PC-3 (cell line): Measurements from ENCODE around the gene AACS. TPM values are rescaled to one million over a fixed set of nuclear protein-coding genes. Genes with fewer than 3 reads are reported as not detected.

Experiments used
- ATAC-seq: fragments of 200-7000 bp; cut with Tn5 transposase; 2 replicates; pipeline ENCODE4 v1.9.1; 2020; ENCODE audit warnings: mild to moderate bottlenecking, moderate library complexity
- BruUV-seq: library from RNA; stranded (reverse); fragments of 400-500 nt; replicated peaks from 2 replicates; lab custom pipeline; 2021; lab: Mats Ljungman, UMichigan
- CTCF ChIA-PET: fragments of 300-600 bp; sonication (Branson Sonifier 250); formaldehyde crosslinking; loops from one replicate; lab custom pipeline; 2022; ENCODE audit warnings: antibody characterized with exemption; lab: Charles Lee
- POLR2A ChIA-PET: fragments of 300-600 bp; sonication (Branson Sonifier 250); formaldehyde crosslinking; loops from one replicate; lab custom pipeline; 2022; ENCODE audit warnings: antibody characterized with exemption; ENCODE audit not compliant: unreplicated experiment; lab: Charles Lee
- DNase-seq: peaks from one replicate; pipeline ENCODE4 v3.0.0-alpha.2; 2015
- H2AFZ ChIP-seq: fragments of 300-600 bp; sonication (generic); 2 replicates; pipeline ENCODE4 v1.6.0; 2016; ENCODE audit warnings: antibody characterized with exemption, low read length
- H3F3A ChIP-seq: fragments of 300-600 bp; sonication (generic); one replicate; pipeline ENCODE4 v1.6.0; 2017; ENCODE audit warnings: antibody characterized with exemption, low read length, control low read depth, mild to moderate bottlenecking; ENCODE audit not compliant: unreplicated experiment
- H3K27ac ChIP-seq: fragments of 300-600 bp; sonication (generic); 2 replicates; pipeline ENCODE4 v1.5.1; 2016; ENCODE audit warnings: mild to moderate bottlenecking, low read length
- H3K27me3 ChIP-seq: fragments of 300-600 bp; sonication (generic); 2 replicates; pipeline ENCODE4 v1.6.1; 2016; ENCODE audit warnings: low read length, mixed read lengths
- H3K36me3 ChIP-seq: fragments of 300-600 bp; sonication (generic); 2 replicates; pipeline ENCODE4 v1.6.1; 2016; ENCODE audit warnings: low read depth, mixed run types, low read length, mixed read lengths
- H3K4me1 ChIP-seq: fragments of 300-600 bp; sonication (generic); 2 replicates; pipeline ENCODE4 v1.5.1; 2016; ENCODE audit warnings: low read length; ENCODE audit not compliant: insufficient read depth
- H3K4me2 ChIP-seq: fragments of 300-600 bp; sonication (generic); 2 replicates; pipeline ENCODE4 v1.6.0; 2016; ENCODE audit warnings: low read length
- H3K4me3 ChIP-seq: fragments of 300-600 bp; sonication (generic); 2 replicates; pipeline ENCODE4 v1.5.1; 2016; ENCODE audit warnings: mild to moderate bottlenecking, low read length, mixed read lengths
- H3K79me2 ChIP-seq: fragments of 300-600 bp; sonication (generic); 2 replicates; pipeline ENCODE4 v1.6.1; 2017; ENCODE audit warnings: low read length, mixed read lengths
- H3K9ac ChIP-seq: fragments of 300-600 bp; sonication (generic); 2 replicates; pipeline ENCODE4 v1.6.0; 2016; ENCODE audit warnings: mild to moderate bottlenecking, low read length
- H3K9me2 ChIP-seq: fragments of 300-600 bp; sonication (generic); replicated peaks from 2 replicates; pipeline ENCODE4 v1.6.1; 2016; ENCODE audit warnings: mixed run types, low read length, mixed read lengths
- H3K9me3 ChIP-seq: fragments of 300-600 bp; sonication (generic); 2 replicates; pipeline ENCODE4 v1.6.1; 2016; ENCODE audit warnings: low read length, mixed read lengths
- H4K20me1 ChIP-seq: fragments of 300-600 bp; sonication (generic); 2 replicates; pipeline ENCODE4 v1.6.1; 2016; ENCODE audit warnings: low read length, mixed read lengths
- EZH2 ChIP-seq: fragments of 300-600 bp; sonication (generic); IDR thresholded peaks from one replicate; pipeline ENCODE4 v1.6.1; 2017; ENCODE audit warnings: antibody characterized with exemption, mild to moderate bottlenecking, low read length; ENCODE audit not compliant: unreplicated experiment
- EZH2phosphoT487 ChIP-seq: fragments of 300-600 bp; sonication (generic); IDR thresholded peaks from 2 replicates; pipeline ENCODE4 v1.6.1; 2018; ENCODE audit warnings: mild to moderate bottlenecking, antibody characterized with exemption, low read length, borderline replicate concordance
- intact Hi-C: fragments of 100-400 bp; cut with micrococcal nuclease; formaldehyde crosslinking; loops from 2 replicates; pipeline ENCODE4 v1.9.0; 2023
- total RNA-seq: library from RNA; depleted of rRNA; stranded (reverse); fragments of >200 nt; gene quantifications from 2 replicates; pipeline ENCODE4 v1.2.3, GENCODE V29; 2014
- TF ChIP-seq, protein P1 (sequence below): fragments of 300-600 bp; sonication (generic); conservative IDR thresholded peaks from 2 replicates; pipeline ENCODE4 v1.5.1; 2017; ENCODE audit warnings: antibody characterized with exemption, low read depth, mild to moderate bottlenecking, low read length

AACS gene
- total RNA-seq, 1 experiment from 2014 or later = 31.9 TPM

DNA sequence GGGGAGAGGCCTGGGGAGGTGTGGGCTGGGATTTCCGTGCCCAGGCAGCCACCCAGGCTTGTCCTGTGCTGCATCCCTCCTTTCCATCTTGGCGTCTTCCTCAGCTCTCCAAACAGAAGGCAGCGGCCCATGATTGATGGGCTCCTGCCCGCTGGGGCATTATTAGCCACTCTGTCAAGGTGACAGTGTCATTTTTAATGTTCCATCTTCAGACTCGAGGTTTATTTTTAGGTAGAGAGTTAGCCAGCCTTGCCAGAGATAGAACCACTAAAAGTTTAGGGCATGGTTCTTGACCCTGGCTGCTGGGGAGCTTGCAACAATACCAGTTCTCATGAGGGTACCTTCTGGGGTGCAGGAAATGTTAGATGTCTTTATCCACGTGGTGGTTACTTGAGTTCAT lies 90.1 kb downstream of the AACS start:
- no peaks in the 10 kb centered on the region for H3K27me3 ChIP-seq
- H4K20me1 ChIP-seq = no peaks in the 10 kb centered on the region
- no peaks in the 10 kb centered on the region for H3K36me3 ChIP-seq
- no peak overlapping the region for H3K27ac ChIP-seq
- H3F3A ChIP-seq = no peaks in the 10 kb centered on the region
- no peaks in the 10 kb centered on the region for H3K9me2 ChIP-seq
- H3K4me2 ChIP-seq = no peak overlapping the region
- H3K4me3 ChIP-seq = no peak overlapping the region
- TF ChIP-seq, protein P1, sequence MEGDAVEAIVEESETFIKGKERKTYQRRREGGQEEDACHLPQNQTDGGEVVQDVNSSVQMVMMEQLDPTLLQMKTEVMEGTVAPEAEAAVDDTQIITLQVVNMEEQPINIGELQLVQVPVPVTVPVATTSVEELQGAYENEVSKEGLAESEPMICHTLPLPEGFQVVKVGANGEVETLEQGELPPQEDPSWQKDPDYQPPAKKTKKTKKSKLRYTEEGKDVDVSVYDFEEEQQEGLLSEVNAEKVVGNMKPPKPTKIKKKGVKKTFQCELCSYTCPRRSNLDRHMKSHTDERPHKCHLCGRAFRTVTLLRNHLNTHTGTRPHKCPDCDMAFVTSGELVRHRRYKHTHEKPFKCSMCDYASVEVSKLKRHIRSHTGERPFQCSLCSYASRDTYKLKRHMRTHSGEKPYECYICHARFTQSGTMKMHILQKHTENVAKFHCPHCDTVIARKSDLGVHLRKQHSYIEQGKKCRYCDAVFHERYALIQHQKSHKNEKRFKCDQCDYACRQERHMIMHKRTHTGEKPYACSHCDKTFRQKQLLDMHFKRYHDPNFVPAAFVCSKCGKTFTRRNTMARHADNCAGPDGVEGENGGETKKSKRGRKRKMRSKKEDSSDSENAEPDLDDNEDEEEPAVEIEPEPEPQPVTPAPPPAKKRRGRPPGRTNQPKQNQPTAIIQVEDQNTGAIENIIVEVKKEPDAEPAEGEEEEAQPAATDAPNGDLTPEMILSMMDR = no peak
- TF ChIP-seq EZH2phosphoT487 = no peak
- TF ChIP-seq EZH2 = no peak
- BruUV-seq = no TSS peak
- H2AFZ ChIP-seq = no peak overlapping the region
- no peaks in the 10 kb centered on the region for H3K4me1 ChIP-seq
- no peak overlapping the region for H3K9ac ChIP-seq
- DNase-seq (no peak), ATAC-seq (no peak)
- intact Hi-C loops = no loop called here
- no peaks in the 10 kb centered on the region for H3K79me2 ChIP-seq
- ChIA-PET POLR2A (no interaction called here), CTCF (no interaction called here)
- H3K9me3 ChIP-seq = no peaks in the 10 kb centered on the region

DNA sequence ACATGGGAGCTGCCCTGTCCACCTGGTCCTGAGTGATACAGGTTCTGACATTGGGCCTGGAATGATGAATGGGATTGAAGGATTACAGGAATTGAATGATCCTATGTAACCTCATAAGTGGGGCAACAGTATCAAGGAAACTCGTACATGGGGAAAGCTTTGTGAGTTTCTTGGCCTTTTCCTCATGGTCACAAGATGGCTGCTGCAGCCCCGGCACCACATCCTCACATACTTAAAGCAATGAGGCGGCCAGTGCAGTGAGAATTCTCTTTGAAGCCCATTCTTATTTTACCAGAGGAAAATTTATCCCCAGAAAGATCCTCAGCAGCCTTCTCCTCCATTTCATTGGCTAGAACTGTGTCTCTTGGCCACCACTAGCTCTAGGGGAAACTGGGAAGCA lies 91.9 kb downstream of the AACS start:
- CTCF ChIA-PET = no interaction called here
- no peaks in the 10 kb centered on the region for H3K9me3 ChIP-seq
- POLR2A ChIA-PET = no interaction called here

DNA sequence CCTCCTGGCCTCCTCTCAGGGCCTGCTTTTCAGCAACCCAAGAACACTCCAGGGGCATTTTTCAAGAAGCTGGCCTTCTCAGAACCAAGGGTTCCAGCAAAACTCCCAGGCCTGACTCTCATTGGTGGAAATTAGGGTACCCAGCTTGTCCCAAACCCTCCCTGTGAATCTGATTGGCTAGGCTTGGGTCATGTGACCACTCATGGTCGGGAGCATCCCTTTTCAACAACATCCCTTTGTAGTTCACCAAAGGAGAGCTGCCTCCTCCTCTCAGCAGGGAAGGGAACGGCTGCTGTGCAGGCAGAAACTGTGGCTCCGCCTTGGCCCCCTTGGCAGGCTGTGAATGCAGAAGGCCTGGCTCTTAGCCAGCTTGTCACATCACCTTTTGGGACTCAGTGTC lies 94.5 kb downstream of the AACS start:
- no peak overlapping the region for H3K4me2 ChIP-seq
- H3K36me3 ChIP-seq = no peaks in the 10 kb centered on the region
- intact Hi-C loops = no loop called here
- CTCF ChIA-PET = interaction anchor here (0.6 kb wide), 1 partner anchor 24 kb away, joined by 5 read pairs; no protein-coding TSS in a partner anchor
- no peak for ATAC-seq
- H3K4me3 ChIP-seq = no peak overlapping the region
- no TSS peak for BruUV-seq
- no peaks in the 10 kb centered on the region for H3K79me2 ChIP-seq
- TF ChIP-seq EZH2 (no peak), EZH2phosphoT487 (no peak)
- TF ChIP-seq, protein P1 = no peak
- H4K20me1 ChIP-seq = no peaks in the 10 kb centered on the region
- no peaks in the 10 kb centered on the region for H3K27me3 ChIP-seq
- POLR2A ChIA-PET = no interaction called here
- H3K27ac ChIP-seq = no peak overlapping the region
- no peaks in the 10 kb centered on the region for H3K9me2 ChIP-seq
- no peaks in the 10 kb centered on the region for H3F3A ChIP-seq
- no peaks in the 10 kb centered on the region for H3K4me1 ChIP-seq
- H2AFZ ChIP-seq = no peak overlapping the region
- H3K9ac ChIP-seq = no peak overlapping the region
- no peaks in the 10 kb centered on the region for H3K9me3 ChIP-seq
- no peak for DNase-seq

More for the DNA sequence above, 91.9 kb downstream of the AACS start:
- H3K36me3 ChIP-seq = no peaks in the 10 kb centered on the region
- H3K9ac ChIP-seq = no peak overlapping the region
- no peaks in the 10 kb centered on the region for H3K27me3 ChIP-seq
- no peak overlapping the region for H3K4me3 ChIP-seq
- DNase-seq (no peak), ATAC-seq (no peak)
- H4K20me1 ChIP-seq = no peaks in the 10 kb centered on the region
- no peaks in the 10 kb centered on the region for H3F3A ChIP-seq
- H3K4me1 ChIP-seq = no peaks in the 10 kb centered on the region
- H2AFZ ChIP-seq = no peak overlapping the region
- no peaks in the 10 kb centered on the region for H3K9me2 ChIP-seq
- BruUV-seq = no TSS peak
- no peak overlapping the region for H3K27ac ChIP-seq
- intact Hi-C loops = no loop called here
- H3K79me2 ChIP-seq = no peaks in the 10 kb centered on the region
- TF ChIP-seq, protein P1 = no peak
- TF ChIP-seq EZH2 = no peak
- TF ChIP-seq EZH2phosphoT487 = no peak
- H3K4me2 ChIP-seq = no peak overlapping the region
